Thoracic aorta (tissue), 2 donors: ENCODE measurements around the gene PIWIL1. TPM values are rescaled to one million over a fixed set of nuclear protein-coding genes. Genes with fewer than 3 reads are reported as not detected.

ENCODE experiments used
- ATAC-seq: fragments of 150-250 bp; one replicate; pipeline ENCODE4 v1.8.0; 2017; ENCODE audit warnings: low read depth; ENCODE audit not compliant: insufficient number of reproducible peaks, low FRiP score
- DNase-seq: peaks from one replicate; pipeline ENCODE4 v3.0.0-alpha.2; 2020; ENCODE audit warnings: low spot score
- H3K27ac ChIP-seq, 2 donors: fragments of 200-600 bp; sonication (generic); 1 replicate in 1 of 2; 2 replicates in 1 of 2; pipeline ENCODE4 v1.5.1; 2016; ENCODE audit warnings: mild to moderate bottlenecking in 2 of 2, moderate library complexity in 2 of 2
- H3K27me3 ChIP-seq: fragments of 200-600 bp; sonication (generic); replicated peaks from 2 replicates; pipeline ENCODE4 v1.6.0; 2016; ENCODE audit warnings: mild to moderate bottlenecking; ENCODE audit not compliant: insufficient read depth
- H3K36me3 ChIP-seq: fragments of 200-600 bp; sonication (generic); one replicate; pipeline ENCODE4 v1.5.1; 2016
- H3K4me1 ChIP-seq, 2 donors: fragments of 200-600 bp; sonication (generic); 1 replicate in 1 of 2; 2 replicates in 1 of 2; pipeline versions ENCODE4 v1.5.1 to v1.6.0; 2016; ENCODE audit warnings: low read depth in 2 of 2, mild to moderate bottlenecking in 1 of 2; ENCODE audit not compliant: control insufficient read depth in 1 of 2
- H3K4me3 ChIP-seq: fragments of 200-600 bp; sonication (generic); 2 replicates; pipeline ENCODE4 v1.5.1; 2016; ENCODE audit warnings: mild to moderate bottlenecking
- H3K9me3 ChIP-seq: fragments of 200-600 bp; sonication (generic); 2 replicates; pipeline ENCODE4 v1.5.1; 2016
- total RNA-seq, 2 donors: library from RNA; depleted of rRNA; stranded (reverse); fragments of >200 nt; gene quantifications; one replicate each; pipeline versions ENCODE4 v1.1.0 to v1.2.3, GENCODE V29; 2016
- TF ChIP-seq, protein P1 (sequence below): fragments of 200-600 bp; sonication (generic); IDR thresholded peaks from one replicate; pipeline ENCODE4 v1.5.1; 2019; ENCODE audit warnings: antibody characterized with exemption

Gene PIWIL1
- total RNA-seq, 2 donors from 2014 or later, result not detected

DNA sequence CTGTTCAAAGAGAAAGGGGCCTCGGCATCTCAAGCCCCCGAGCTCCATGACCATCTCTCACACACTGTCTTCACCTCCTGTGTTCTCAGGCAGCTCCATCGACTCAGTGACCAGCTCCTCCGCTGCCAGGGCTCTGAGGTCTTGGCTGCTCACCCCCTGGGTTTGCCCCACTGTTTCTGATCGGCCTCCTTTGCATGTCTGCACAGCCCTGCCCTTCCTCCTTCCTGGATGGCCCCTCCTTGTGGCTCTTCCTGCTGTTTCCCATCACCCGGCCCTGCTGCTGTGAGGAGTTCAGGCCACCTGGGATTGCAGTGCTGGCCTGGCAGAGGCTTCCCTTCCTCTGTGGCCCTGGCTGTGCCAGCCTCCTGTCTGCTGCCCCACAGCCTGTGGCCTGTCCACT, 38.1 kb upstream of the PIWIL1 start:
- H3K36me3 ChIP-seq, result no peaks in the 10 kb centered on the region
- no peak for DNase-seq
- ATAC-seq, result no peak
- no peak overlapping the region for H3K4me3 ChIP-seq
- H3K4me1 ChIP-seq, result no peaks in the 10 kb centered on the region
- no peaks in the 10 kb centered on the region for H3K9me3 ChIP-seq
- TF ChIP-seq, protein P1, sequence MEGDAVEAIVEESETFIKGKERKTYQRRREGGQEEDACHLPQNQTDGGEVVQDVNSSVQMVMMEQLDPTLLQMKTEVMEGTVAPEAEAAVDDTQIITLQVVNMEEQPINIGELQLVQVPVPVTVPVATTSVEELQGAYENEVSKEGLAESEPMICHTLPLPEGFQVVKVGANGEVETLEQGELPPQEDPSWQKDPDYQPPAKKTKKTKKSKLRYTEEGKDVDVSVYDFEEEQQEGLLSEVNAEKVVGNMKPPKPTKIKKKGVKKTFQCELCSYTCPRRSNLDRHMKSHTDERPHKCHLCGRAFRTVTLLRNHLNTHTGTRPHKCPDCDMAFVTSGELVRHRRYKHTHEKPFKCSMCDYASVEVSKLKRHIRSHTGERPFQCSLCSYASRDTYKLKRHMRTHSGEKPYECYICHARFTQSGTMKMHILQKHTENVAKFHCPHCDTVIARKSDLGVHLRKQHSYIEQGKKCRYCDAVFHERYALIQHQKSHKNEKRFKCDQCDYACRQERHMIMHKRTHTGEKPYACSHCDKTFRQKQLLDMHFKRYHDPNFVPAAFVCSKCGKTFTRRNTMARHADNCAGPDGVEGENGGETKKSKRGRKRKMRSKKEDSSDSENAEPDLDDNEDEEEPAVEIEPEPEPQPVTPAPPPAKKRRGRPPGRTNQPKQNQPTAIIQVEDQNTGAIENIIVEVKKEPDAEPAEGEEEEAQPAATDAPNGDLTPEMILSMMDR, result no peak
- no peak overlapping the region for H3K27ac ChIP-seq
- H3K27me3 ChIP-seq, result no peaks in the 10 kb centered on the region

DNA sequence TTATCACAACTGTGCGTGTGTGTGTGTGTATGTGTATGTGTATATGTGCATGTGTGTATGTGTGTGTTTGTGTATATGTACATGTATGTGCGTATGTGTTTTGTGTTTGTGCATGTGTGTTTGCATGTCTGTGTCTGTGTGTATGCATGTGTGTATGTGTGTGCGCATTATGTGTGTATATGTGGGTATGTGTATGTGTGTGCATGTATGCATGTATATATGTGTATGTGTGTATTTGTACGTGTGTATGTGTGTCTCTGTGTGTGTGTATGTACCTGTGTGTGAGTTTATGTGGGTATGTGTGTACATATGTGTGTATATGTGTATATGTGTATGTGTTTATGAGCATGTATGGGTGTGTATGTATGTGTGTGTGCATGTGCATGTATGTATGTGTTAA, 37.6 kb upstream of the PIWIL1 start:
- H3K27ac ChIP-seq, result no peak overlapping the region
- H3K36me3 ChIP-seq, result no peaks in the 10 kb centered on the region
- no peak overlapping the region for H3K4me3 ChIP-seq
- ATAC-seq (no peak), DNase-seq (no peak)
- TF ChIP-seq, protein P1, result no peak
- H3K4me1 ChIP-seq, result no peaks in the 10 kb centered on the region
- no peaks in the 10 kb centered on the region for H3K27me3 ChIP-seq
- H3K9me3 ChIP-seq, result no peaks in the 10 kb centered on the region

DNA sequence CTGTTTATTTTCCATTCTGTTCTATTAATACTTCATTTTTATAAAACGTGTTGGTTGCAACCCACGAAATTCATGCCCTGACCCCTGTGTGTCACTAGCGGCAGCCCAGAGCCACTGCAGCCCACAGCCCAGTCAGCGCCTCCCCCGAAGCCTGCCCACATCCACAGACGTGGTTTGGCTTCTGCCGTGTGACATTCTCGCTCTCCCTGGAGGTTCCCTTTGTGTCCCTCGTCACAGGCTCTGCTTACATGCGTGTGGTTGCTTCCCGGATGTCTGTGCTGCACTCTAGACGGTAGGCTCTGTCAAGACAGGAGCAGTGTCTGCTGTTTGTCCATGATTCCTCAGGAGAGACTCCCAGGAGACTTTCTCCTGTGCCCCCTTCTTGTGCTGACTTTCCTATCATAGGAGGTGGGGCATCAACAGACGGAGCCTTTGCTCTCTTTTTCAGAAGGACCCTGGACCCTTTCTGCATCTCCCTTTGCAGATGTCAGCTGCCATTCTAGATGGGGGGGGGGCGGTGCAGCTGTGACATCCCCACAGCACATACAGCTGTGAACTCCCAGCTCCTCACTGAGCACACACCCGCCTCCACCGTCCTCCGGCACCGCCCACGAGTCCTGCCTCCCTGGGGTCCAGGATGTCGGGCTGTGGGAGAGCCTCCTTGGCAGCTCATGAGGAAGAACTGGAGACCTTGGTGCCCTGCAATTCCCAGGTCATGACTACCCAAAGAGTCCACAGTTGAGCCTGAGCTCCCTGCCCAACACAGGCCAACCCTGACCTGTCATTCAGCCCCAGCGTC, 36.8 kb upstream of the PIWIL1 start:
- ATAC-seq (no peak), DNase-seq (no peak)
- no peaks in the 10 kb centered on the region for H3K9me3 ChIP-seq
- H3K4me1 ChIP-seq, result no peaks in the 10 kb centered on the region
- no peaks in the 10 kb centered on the region for H3K27me3 ChIP-seq
- TF ChIP-seq, protein P1, result no peak
- no peak overlapping the region for H3K4me3 ChIP-seq
- H3K36me3 ChIP-seq, result no peaks in the 10 kb centered on the region
- no peak overlapping the region for H3K27ac ChIP-seq

DNA sequence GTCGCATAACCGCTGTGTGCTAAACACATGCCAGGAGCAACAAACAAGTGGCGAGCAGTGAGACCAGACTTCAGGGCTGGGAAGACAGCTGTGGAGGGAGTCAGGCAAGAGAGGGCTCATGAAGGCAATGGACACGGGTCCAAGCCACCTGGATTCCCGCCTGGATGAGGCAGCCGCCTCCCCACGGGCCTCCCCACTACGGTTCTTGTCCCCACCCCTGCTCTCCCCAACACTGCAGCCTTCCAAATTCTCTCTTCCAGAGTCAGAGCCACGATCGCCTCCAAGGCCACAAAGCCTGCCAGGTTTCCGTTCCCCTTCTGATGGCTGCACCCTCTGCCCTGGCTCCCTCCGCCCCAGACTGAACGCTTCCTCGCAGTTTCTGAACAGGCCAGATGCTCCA, 36.1 kb upstream of the PIWIL1 start:
- Histone ChIP-seq H3K36me3 (no peaks in the 10 kb centered on the region), H3K4me1 (no peaks in the 10 kb centered on the region), H3K4me3 (no peak overlapping the region), H3K27ac (no peak overlapping the region), H3K9me3 (no peaks in the 10 kb centered on the region), H3K27me3 (no peaks in the 10 kb centered on the region)
- TF ChIP-seq, protein P1, result no peak
- ATAC-seq (no peak), DNase-seq (no peak)

DNA sequence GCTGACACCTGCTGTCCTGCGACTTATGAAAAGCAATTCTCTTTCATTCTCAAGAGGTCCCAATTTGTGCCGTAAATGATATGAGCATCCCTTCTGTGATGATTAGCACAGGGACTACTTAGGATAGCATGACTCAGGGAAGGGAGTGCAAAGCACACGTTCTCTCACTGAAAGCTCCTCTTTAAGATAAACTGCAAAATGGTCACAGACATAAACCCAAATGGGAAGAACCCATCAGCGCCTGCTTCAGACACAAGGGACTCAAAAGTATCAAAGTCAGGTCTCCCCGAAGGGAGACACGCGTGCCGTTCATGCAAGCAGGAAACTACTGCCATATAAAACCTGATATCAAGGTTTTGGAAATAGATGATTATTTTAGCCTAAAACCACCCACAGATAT, 33.9 kb upstream of the PIWIL1 start:
- TF ChIP-seq, protein P1, result no peak
- ATAC-seq (no peak), DNase-seq (no peak)
- H3K36me3 ChIP-seq, result no peaks in the 10 kb centered on the region
- H3K9me3 ChIP-seq, result no peaks in the 10 kb centered on the region
- H3K27ac ChIP-seq, result no peak overlapping the region
- H3K4me3 ChIP-seq, result no peak overlapping the region
- H3K27me3 ChIP-seq, result no peaks in the 10 kb centered on the region
- H3K4me1 ChIP-seq, result no peaks in the 10 kb centered on the region
